Measurements from ENCODE around the gene TENM4.
A peak's percentile ranks its signal among the peaks of the same experiment; 100 is the strongest.
"Not testable (repeated sequence)": the region's sequence is repeated elsewhere in the genome, so short reads cannot be mapped to it uniquely, and the experiment has no call there.

Gene TENM4

GRCh38 chr11:79198898-79199250 lies 242.0 kb downstream of the TENM4 start:
- Mint-ChIP-seq H3K4me3 (no peak overlapping the region), H3K27me3 (ENCODE audit: low read depth, poor library complexity) (peaks cover 4% of the 10 kb centered on the region), H3K27ac (no peak overlapping the region), H3K36me3 (ENCODE audit: low read depth) (peaks cover 58% of the 10 kb centered on the region), H3K9me3 (peaks cover 10% of the 10 kb centered on the region), H3K4me1 (peaks cover 7% of the 10 kb centered on the region)
- DNase-seq, result no peak
- TF ChIP-seq, protein P1, sequence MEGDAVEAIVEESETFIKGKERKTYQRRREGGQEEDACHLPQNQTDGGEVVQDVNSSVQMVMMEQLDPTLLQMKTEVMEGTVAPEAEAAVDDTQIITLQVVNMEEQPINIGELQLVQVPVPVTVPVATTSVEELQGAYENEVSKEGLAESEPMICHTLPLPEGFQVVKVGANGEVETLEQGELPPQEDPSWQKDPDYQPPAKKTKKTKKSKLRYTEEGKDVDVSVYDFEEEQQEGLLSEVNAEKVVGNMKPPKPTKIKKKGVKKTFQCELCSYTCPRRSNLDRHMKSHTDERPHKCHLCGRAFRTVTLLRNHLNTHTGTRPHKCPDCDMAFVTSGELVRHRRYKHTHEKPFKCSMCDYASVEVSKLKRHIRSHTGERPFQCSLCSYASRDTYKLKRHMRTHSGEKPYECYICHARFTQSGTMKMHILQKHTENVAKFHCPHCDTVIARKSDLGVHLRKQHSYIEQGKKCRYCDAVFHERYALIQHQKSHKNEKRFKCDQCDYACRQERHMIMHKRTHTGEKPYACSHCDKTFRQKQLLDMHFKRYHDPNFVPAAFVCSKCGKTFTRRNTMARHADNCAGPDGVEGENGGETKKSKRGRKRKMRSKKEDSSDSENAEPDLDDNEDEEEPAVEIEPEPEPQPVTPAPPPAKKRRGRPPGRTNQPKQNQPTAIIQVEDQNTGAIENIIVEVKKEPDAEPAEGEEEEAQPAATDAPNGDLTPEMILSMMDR (IDR thresholded peaks at IDR 0.05), result no peak

DNA sequence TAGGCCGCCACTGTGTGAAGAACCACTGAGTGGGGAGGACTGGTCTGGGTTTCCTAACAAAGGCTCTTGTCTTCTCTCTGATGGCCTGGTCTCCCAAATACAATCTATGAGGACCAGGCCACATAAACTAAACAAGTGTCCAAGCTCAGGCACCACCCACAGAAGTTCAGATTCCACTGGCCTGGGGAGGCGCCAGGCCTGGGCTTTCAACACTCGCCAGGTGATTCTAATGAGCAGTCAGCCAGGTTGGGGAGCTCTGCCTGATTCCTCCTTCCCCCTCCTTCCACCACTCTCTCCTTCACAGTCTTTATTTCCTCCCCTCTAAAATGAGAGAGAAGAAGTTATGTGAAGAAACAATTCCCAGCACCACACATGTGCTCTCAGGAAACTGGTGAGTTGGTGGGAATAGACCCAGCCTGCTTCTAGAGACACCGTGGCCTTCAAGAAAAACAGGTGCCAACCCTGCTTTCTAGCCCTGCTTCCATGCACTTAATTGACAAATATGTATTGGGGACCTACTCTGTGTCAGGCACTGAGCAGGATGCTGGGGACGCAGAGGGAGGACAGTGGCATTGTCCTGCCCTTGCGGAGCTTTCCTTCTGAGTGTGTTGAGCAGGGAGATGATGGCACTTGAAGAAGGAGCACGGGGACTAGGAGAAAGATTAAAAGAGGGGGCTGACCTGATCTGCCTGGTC lies 242.5 kb downstream of the TENM4 start:
- TF ChIP-seq, protein P1 (IDR thresholded peaks at IDR 0.05), result no peak
- H3K27ac Mint-ChIP-seq, result peak overlapping the region; percentile 29
- H3K27me3 Mint-ChIP-seq (ENCODE audit: low read depth, poor library complexity), result peaks cover 4% of the 10 kb centered on the region
- peaks cover 13% of the 10 kb centered on the region for H3K9me3 Mint-ChIP-seq
- peaks cover 59% of the 10 kb centered on the region for H3K36me3 Mint-ChIP-seq (ENCODE audit: low read depth)
- H3K4me1 Mint-ChIP-seq, result peaks cover 7% of the 10 kb centered on the region
- no peak overlapping the region for H3K4me3 Mint-ChIP-seq
- DNase-seq, result no peak

DNA sequence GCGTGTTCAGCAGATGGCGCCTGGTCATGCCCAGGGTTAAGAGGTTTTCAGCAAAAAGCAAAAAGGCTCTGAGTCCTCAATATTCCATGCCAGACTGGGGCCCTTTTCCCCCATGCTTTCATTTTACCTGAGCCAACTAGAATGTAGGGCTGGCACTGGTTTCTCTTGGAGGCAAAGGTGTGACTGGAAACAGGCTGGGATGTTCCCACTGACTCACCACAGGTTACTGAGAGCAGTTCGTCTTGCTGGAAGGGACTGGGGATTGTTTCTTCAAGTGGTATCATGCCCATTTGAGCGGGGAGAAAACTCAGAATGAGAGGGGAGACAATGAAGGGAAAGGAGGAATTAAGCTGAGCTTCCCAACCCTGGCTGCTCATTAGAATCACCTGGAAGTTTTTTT lies 243.9 kb downstream of the TENM4 start:
- H3K4me1 Mint-ChIP-seq, result peaks cover 6% of the 10 kb centered on the region
- no peak for DNase-seq
- H3K9me3 Mint-ChIP-seq, result peaks cover 20% of the 10 kb centered on the region
- H3K4me3 Mint-ChIP-seq, result no peak overlapping the region
- TF ChIP-seq, protein P1 (IDR thresholded peaks at IDR 0.05), result no peak
- H3K36me3 Mint-ChIP-seq (ENCODE audit: low read depth), result peaks cover 66% of the 10 kb centered on the region
- H3K27ac Mint-ChIP-seq, result peak overlapping the region; percentile 32
- peaks cover 4% of the 10 kb centered on the region for H3K27me3 Mint-ChIP-seq (ENCODE audit: low read depth, poor library complexity)

- no peaks in the 10 kb centered on the region for H3K4me1 Mint-ChIP-seq
- H3K36me3 Mint-ChIP-seq (ENCODE audit: low read depth), result peaks cover 52% of the 10 kb centered on the region
- no peak overlapping the region for H3K4me3 Mint-ChIP-seq
- TF ChIP-seq, protein P1 (IDR thresholded peaks at IDR 0.05), result no peak
- H3K9me3 Mint-ChIP-seq, result peaks cover 19% of the 10 kb centered on the region
- H3K27me3 Mint-ChIP-seq (ENCODE audit: low read depth, poor library complexity), result no peaks in the 10 kb centered on the region
- H3K27ac Mint-ChIP-seq, result no peak overlapping the region
- DNase-seq, result no peak
Measured at GRCh38 chr11:79195209-79195608, 245.6 kb downstream of the TENM4 start.

DNA sequence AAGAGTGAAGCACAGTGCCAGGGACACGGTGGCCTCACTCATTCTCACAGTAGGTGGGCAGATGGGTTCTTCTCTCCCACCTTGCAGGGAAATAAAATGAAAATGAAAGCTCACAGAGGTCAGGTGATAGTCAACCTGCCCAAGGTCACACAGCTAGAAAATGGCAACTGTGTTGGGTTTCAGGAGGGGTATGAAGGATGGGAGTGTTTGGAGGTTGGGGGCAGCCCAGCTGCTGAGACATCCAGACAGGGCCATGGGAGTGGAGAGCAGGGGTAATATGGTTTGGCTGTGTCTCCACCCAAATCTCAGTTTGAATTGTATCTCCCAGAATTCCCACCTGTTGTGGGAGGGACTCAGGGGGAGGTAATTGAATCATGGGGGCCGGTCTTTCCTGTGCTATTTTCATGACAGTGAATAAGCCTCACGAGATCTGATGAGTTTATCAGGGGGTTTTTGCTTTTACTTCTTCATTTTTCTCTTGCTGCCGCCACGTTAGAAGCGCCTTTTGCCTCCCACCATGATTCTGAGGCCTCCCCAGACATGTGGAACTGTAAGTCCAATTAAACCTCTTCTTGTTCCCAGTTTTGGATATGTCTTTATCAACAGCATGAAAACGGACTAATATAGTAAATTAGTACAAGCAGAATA lies 247.0 kb downstream of the TENM4 start:
- Mint-ChIP-seq H3K27ac (peak overlapping the region; percentile 32), H3K4me1 (no peaks in the 10 kb centered on the region), H3K4me3 (no peak overlapping the region), H3K36me3 (ENCODE audit: low read depth) (peaks cover 57% of the 10 kb centered on the region), H3K27me3 (ENCODE audit: low read depth, poor library complexity) (no peaks in the 10 kb centered on the region), H3K9me3 (peaks cover 25% of the 10 kb centered on the region)
- no peak for DNase-seq
- TF ChIP-seq, protein P1 (IDR thresholded peaks at IDR 0.05), result no peak

- H3K9me3 Mint-ChIP-seq, result peaks cover 35% of the 10 kb centered on the region
- H3K4me1 Mint-ChIP-seq, result no peaks in the 10 kb centered on the region
- H3K27ac Mint-ChIP-seq, result no peak overlapping the region
- TF ChIP-seq, protein P1 (IDR thresholded peaks at IDR 0.05), result no peak
- no peak for DNase-seq
- H3K36me3 Mint-ChIP-seq (ENCODE audit: low read depth), result peaks cover 63% of the 10 kb centered on the region
- no peaks in the 10 kb centered on the region for H3K27me3 Mint-ChIP-seq (ENCODE audit: low read depth, poor library complexity)
- no peak overlapping the region for H3K4me3 Mint-ChIP-seq
Measured at GRCh38 chr11:79192836-79193235, 248.0 kb downstream of the TENM4 start.

DNA sequence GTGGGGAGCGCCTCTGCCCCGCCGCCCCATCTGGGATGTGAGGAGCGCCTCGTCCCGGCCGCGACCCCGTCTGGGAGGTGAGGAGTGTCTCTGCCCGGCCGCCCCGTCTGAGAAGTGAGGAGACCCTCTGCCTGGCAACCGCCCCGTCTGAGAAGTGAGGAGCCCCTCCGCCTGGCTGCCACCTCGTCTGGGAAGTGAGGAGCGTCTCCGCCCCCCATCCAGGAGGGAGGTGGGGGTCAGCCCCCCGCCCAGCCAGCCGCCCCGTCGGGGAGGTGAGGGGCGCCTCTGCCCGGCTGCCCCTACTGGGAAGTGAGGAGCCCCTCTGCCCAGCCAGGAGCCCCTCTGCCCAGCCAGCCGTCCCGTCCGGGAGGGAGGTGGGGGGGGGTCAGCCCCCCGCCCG lies 249.1 kb downstream of the TENM4 start:
- DNase-seq; H3K27ac Mint-ChIP-seq; H3K27me3 Mint-ChIP-seq (ENCODE audit: low read depth, poor library complexity); H3K4me3 Mint-ChIP-seq; H3K4me1 Mint-ChIP-seq: not testable (repeated sequence)
- peaks cover 72% of the 10 kb centered on the region for H3K36me3 Mint-ChIP-seq (ENCODE audit: low read depth)
- peaks cover 42% of the 10 kb centered on the region for H3K9me3 Mint-ChIP-seq

DNA sequence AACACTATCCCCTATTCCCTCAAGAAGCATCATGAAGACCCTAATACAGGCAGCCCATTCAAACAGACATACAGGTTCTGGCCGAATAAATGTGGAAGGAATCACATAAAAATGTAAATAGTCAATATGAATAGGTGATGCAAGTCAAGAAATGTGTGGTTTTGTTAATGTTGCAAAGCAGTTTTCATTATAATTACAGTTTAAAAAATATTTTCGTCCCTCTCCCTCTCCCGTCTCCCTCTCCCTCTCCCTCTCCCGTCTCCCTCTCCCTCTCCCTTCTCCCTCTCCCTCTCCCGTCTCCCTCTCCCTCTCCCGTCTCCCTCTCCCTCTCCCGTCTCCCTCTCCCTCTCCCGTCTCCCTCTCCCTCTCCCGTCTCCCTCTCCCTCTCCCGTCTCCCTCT lies 250.3 kb downstream of the TENM4 start:
- not testable (repeated sequence) for H3K4me1 Mint-ChIP-seq; H3K27me3 Mint-ChIP-seq (ENCODE audit: low read depth, poor library complexity); H3K27ac Mint-ChIP-seq; H3K4me3 Mint-ChIP-seq; DNase-seq
- Mint-ChIP-seq H3K9me3 (peaks cover 42% of the 10 kb centered on the region), H3K36me3 (ENCODE audit: low read depth) (peaks cover 63% of the 10 kb centered on the region)

All from nephron progenitor cell (in vitro differentiated cells).